Measurements from ENCODE around the gene IL1RAPL1. TPM values are rescaled to one million over a fixed set of nuclear protein-coding genes. Genes with fewer than 3 reads are reported as not detected.

IL1RAPL1 gene
- total and polyA plus RNA-seq, 2 donors (not counting 3 experiments of a cell fraction or from before 2014, with no cell fraction given) = 0.79 to 1.3 TPM

DNA sequence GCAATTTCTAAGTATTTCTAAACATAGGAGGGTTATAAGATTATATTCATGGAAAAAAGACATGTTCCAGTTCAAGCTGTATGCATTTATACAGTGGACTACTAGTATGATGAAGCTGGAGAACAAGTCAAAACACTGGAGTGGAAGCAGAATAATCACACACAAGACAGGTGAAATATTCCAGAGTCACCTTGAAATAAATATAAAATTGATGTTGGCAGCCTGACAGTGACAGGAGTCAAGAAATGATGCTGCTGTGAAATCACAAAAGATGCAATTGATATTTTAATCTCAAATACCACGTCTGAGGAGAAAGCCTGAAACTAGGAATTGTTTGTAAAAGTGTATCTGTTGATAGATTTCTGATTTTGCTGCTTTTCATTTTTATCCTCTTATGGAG, 667.3 kb downstream of the IL1RAPL1 start:
- no peak for FAIRE-seq
- no peak for TF ChIP-seq POLR2A (IDR thresholded peaks at IDR 0.05; ENCODE audit: low read depth, low read length)
- TF ChIP-seq EZH2 (IDR thresholded peaks at IDR 0.05; ENCODE audit: borderline replicate concordance, low read depth, low read length, severe bottlenecking) = no peak
- TF ChIP-seq, protein P1, sequence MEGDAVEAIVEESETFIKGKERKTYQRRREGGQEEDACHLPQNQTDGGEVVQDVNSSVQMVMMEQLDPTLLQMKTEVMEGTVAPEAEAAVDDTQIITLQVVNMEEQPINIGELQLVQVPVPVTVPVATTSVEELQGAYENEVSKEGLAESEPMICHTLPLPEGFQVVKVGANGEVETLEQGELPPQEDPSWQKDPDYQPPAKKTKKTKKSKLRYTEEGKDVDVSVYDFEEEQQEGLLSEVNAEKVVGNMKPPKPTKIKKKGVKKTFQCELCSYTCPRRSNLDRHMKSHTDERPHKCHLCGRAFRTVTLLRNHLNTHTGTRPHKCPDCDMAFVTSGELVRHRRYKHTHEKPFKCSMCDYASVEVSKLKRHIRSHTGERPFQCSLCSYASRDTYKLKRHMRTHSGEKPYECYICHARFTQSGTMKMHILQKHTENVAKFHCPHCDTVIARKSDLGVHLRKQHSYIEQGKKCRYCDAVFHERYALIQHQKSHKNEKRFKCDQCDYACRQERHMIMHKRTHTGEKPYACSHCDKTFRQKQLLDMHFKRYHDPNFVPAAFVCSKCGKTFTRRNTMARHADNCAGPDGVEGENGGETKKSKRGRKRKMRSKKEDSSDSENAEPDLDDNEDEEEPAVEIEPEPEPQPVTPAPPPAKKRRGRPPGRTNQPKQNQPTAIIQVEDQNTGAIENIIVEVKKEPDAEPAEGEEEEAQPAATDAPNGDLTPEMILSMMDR (IDR thresholded peaks at IDR 0.05; ENCODE audit: extremely low read depth in 1 of 2, insufficient read depth in 1 of 2, low read depth in 1 of 2, low read length in 2 of 2) = no peak
- no peak for TF ChIP-seq GATA2 (IDR thresholded peaks at IDR 0.05; ENCODE audit: insufficient read depth, insufficient read length, low read depth, low read length)
- no peak for TF ChIP-seq POLR2AphosphoS5 (IDR thresholded peaks at IDR 0.05; ENCODE audit: insufficient read depth, low read depth, low read length)
- no peak for TF ChIP-seq JUN (IDR thresholded peaks at IDR 0.05; ENCODE audit: borderline replicate concordance, insufficient read depth, insufficient read length, low read depth)
- TF ChIP-seq MYC (IDR thresholded peaks at IDR 0.05; ENCODE audit: low read depth, low read length) = no peak
- TF ChIP-seq, protein P2, sequence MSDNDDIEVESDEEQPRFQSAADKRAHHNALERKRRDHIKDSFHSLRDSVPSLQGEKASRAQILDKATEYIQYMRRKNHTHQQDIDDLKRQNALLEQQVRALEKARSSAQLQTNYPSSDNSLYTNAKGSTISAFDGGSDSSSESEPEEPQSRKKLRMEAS (IDR thresholded peaks at IDR 0.05; ENCODE audit: insufficient read depth, insufficient read length) = no peak
- TF ChIP-seq FOS (IDR thresholded peaks at IDR 0.05; ENCODE audit: borderline replicate concordance, insufficient read depth, low read length) = no peak
- ChIA-PET CTCF (no interaction called here), POLR2A (no interaction called here)
- Histone ChIP-seq H3K27me3 (ENCODE audit: control insufficient read depth in 2 of 2, insufficient read depth in 2 of 2, low read length in 2 of 2) (no peaks in the 10 kb centered on the region), H3K27ac (ENCODE audit: insufficient read depth, low read depth, low read length) (no peak overlapping the region), H3K79me2 (ENCODE audit: control insufficient read depth, insufficient read depth, low read length) (no peaks in the 10 kb centered on the region), H3K9ac (replicated peaks; ENCODE audit: extremely low read depth, insufficient read depth, low read length) (no peak overlapping the region), H4K20me1 (replicated peaks; ENCODE audit: control insufficient read depth, extremely low read depth, insufficient read depth, low read length) (no peaks in the 10 kb centered on the region), H3K9me1 (replicated peaks; ENCODE audit: control insufficient read depth, extremely low read depth, insufficient read depth, low read length) (no peaks in the 10 kb centered on the region), H3K4me2 (ENCODE audit: insufficient read depth, low read length) (no peak overlapping the region), H3K4me3 (replicated peaks in 1 of 3; ENCODE audit: insufficient read depth in 1 of 3, low read depth in 1 of 3, low read length in 3 of 3) (no peak overlapping the region), H3K4me1 (ENCODE audit: control insufficient read depth, extremely low read depth, insufficient read depth, low read length) (no peaks in the 10 kb centered on the region), H3K9me3 (replicated peaks; ENCODE audit: control insufficient read depth, insufficient read depth, low read length) (no peaks in the 10 kb centered on the region), H2AFZ (ENCODE audit: low read depth, low read length) (no peak overlapping the region), H3K36me3 (ENCODE audit: control insufficient read depth in 2 of 2, extremely low read depth in 1 of 2, insufficient read depth in 2 of 2, low read length in 2 of 2) (no peaks in the 10 kb centered on the region)
- DNase-seq (ENCODE audit: low read depth, low spot score) = no peak
- dilution Hi-C loops (cut with MboI; ENCODE audit: extremely low pct_ligation_motif_present, low sequenced_read_pairs) = no loop called here
- intact Hi-C loops (cut with micrococcal nuclease) = no loop called here
- BruUV-seq (replicated peaks) = no TSS peak

Measured in endothelial cell of umbilical vein (primary cell).